Islet of Langerhans (tissue), 1 donor: Measurements from ENCODE around the gene CRLF2.
"Not testable (repeated sequence)": the region's sequence is repeated elsewhere in the genome, so short reads cannot be mapped to it uniquely, and the experiment has no call there.

ENCODE experiments used
- FAIRE-seq: peaks from one replicate; lab custom pipeline; 2011; peaks lifted over from hg19 to GRCh38; lab: Jason Lieb, UNC

The CRLF2 gene

GRCh38 chrX:1213971-1214370 is 1.5 kb upstream of the CRLF2 start:
- FAIRE-seq = no peak

GRCh38 chrX:1210844-1211243 is 1.6 kb downstream of the CRLF2 start:
- no peak for FAIRE-seq

GRCh38 chrX:1207496-1208025 is 4.9 kb downstream of the CRLF2 start:
- FAIRE-seq = no peak

- FAIRE-seq = peak; percentile 80
Measured at GRCh38 chrX:1205681-1206611, 6.5 kb downstream of the CRLF2 start.

GRCh38 chrX:1202251-1202650 is 10.2 kb downstream of the CRLF2 start:
- no peak for FAIRE-seq

GRCh38 chrX:1196436-1196835 is 16.0 kb downstream of the CRLF2 start:
- FAIRE-seq = no peak

- FAIRE-seq = not testable (repeated sequence)
Measured at GRCh38 chrX:1192196-1192595, 20.3 kb downstream of the CRLF2 start.

GRCh38 chrX:1190596-1191145 is 21.8 kb downstream of the CRLF2 start:
- no peak for FAIRE-seq

GRCh38 chrX:1185561-1185960 is 26.9 kb downstream of the CRLF2 start:
- no peak for FAIRE-seq

- FAIRE-seq = no peak
Measured at GRCh38 chrX:1182211-1182610, 30.2 kb downstream of the CRLF2 start.

GRCh38 chrX:1181661-1182060 is 30.8 kb downstream of the CRLF2 start:
- not testable (repeated sequence) for FAIRE-seq

GRCh38 chrX:1181170-1181569 is 31.3 kb downstream of the CRLF2 start:
- no peak for FAIRE-seq

- FAIRE-seq = no peak
Measured at GRCh38 chrX:1178580-1179057, 33.8 kb downstream of the CRLF2 start.

- FAIRE-seq = not testable (repeated sequence)
Measured at GRCh38 chrX:1176531-1177320, 35.7 kb downstream of the CRLF2 start.

GRCh38 chrX:1174609-1175545 is 37.6 kb downstream of the CRLF2 start:
- not testable (repeated sequence) for FAIRE-seq

GRCh38 chrX:1173435-1173834 is 39.0 kb downstream of the CRLF2 start:
- not testable (repeated sequence) for FAIRE-seq

- no peak for FAIRE-seq
Measured at GRCh38 chrX:1172496-1172895, 40.0 kb downstream of the CRLF2 start.

GRCh38 chrX:1171915-1172314 is 40.5 kb downstream of the CRLF2 start:
- not testable (repeated sequence) for FAIRE-seq

- no peak for FAIRE-seq
Measured at GRCh38 chrX:1170243-1170642, 42.2 kb downstream of the CRLF2 start.

GRCh38 chrX:1169189-1169588 is 43.3 kb downstream of the CRLF2 start:
- no peak for FAIRE-seq

GRCh38 chrX:1167918-1168481 is 44.4 kb downstream of the CRLF2 start:
- FAIRE-seq = no peak
